ENCODE data around the gene KRTAP4-7.
"Not testable (repeated sequence)": the region's sequence is repeated elsewhere in the genome, so short reads cannot be mapped to it uniquely, and the experiment has no call there.

Gene KRTAP4-7

DNA sequence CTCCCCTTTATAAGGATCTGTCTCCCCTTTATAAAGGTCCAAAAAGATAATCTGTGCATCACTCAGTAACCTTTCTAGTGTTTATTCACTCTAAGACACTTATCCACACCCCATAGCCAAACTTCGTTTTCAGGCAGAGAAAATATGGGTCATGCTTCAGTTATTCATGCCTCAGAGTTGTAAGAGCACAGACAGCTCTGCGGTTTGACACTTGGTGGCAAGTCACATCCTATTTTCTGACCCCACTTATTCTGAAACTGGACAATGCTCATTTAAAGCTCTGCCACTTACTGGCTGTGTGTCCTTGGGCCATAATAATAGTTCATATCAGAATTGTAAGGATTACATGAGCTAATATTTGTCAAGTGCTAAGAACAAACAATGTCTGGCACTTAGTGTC is 34.8 kb upstream of the KRTAP4-7 start:
- H3K4me3 ChIP-seq (ENCODE audit: low read depth, low read length): no peak overlapping the region
- no peaks in the 10 kb centered on the region for H3K9me3 ChIP-seq
- TF ChIP-seq CTCF (IDR thresholded peaks at IDR 0.05; ENCODE audit: low read depth, low read length): no peak
- H3K4me1 ChIP-seq: no peaks in the 10 kb centered on the region
- H3K27me3 ChIP-seq: no peaks in the 10 kb centered on the region
- no peak for DNase-seq
- no peaks in the 10 kb centered on the region for H3K36me3 ChIP-seq

DNA sequence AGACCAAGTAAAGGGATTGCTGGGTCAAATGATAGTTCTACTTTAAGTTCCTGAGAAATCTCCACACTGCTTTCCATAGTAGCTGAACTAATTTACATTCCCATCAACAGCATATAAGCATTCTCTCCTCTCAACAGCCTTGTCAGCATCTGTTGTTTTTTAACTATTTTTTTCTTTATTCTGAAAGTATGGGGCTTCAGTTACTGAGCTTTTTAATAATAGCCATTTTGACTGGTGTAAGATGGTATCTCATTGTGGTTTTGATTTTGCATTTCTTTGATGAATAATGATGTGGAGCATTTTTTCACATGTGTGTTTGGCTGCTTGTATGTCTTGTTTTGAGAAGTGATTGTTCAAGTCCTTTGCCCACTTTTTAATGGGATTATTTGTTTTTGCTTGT is 31.4 kb upstream of the KRTAP4-7 start:
- H3K27me3 ChIP-seq: no peaks in the 10 kb centered on the region
- no peak overlapping the region for H3K4me3 ChIP-seq (ENCODE audit: low read depth, low read length)
- no peak for TF ChIP-seq CTCF (IDR thresholded peaks at IDR 0.05; ENCODE audit: low read depth, low read length)
- H3K4me1 ChIP-seq: no peaks in the 10 kb centered on the region
- no peak for DNase-seq
- no peaks in the 10 kb centered on the region for H3K36me3 ChIP-seq
- no peaks in the 10 kb centered on the region for H3K9me3 ChIP-seq

- no peak for DNase-seq
- H3K27me3 ChIP-seq: no peaks in the 10 kb centered on the region
- H3K9me3 ChIP-seq: no peaks in the 10 kb centered on the region
- H3K36me3 ChIP-seq: no peaks in the 10 kb centered on the region
- no peak for TF ChIP-seq CTCF (IDR thresholded peaks at IDR 0.05; ENCODE audit: low read depth, low read length)
- no peak overlapping the region for H3K4me3 ChIP-seq (ENCODE audit: low read depth, low read length)
- no peaks in the 10 kb centered on the region for H3K4me1 ChIP-seq
Observed at GRCh38 chr17:41054025-41054424, 29.9 kb upstream of the KRTAP4-7 start.

- not testable (repeated sequence) for DNase-seq; H3K36me3 ChIP-seq; H3K9me3 ChIP-seq; H3K4me1 ChIP-seq; H3K27me3 ChIP-seq; H3K4me3 ChIP-seq (ENCODE audit: low read depth, low read length)
Observed at GRCh38 chr17:41054556-41054955, 29.4 kb upstream of the KRTAP4-7 start.

DNA sequence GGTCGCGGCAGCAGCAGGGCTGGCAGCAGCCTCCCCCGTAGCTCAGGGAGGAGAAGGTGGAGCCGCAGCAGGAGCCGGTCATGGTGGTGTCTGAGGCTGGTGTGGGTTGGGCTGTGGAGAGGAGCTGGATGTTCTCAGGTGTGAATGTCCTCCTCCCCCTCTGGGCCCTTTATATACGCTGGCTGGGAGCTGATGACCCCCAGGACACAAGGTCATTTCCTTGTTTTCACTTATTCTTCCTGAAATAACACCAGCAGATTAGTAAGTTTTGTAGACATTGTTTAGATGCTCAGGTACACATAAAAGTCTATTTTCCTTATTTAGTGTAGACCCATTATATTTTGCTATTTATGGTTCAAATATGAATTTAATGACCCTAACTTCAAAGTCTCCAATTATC is 28.8 kb upstream of the KRTAP4-7 start, which contains the start of gene KRTAP2-2:
TSS of gene KRTAP2-2 (minus strand) at position 101 of the 400 bp plus-strand sequence. CDS start at position 82, 19 bp downstream.
- not testable (repeated sequence) for H3K4me1 ChIP-seq; H3K9me3 ChIP-seq; H3K4me3 ChIP-seq (ENCODE audit: low read depth, low read length); H3K36me3 ChIP-seq; H3K27me3 ChIP-seq; DNase-seq

GRCh38 chr17:41057547-41057946 is 26.4 kb upstream of the KRTAP4-7 start:
- H3K4me1 ChIP-seq: no peaks in the 10 kb centered on the region
- H3K36me3 ChIP-seq: no peaks in the 10 kb centered on the region
- no peaks in the 10 kb centered on the region for H3K27me3 ChIP-seq
- no peak for DNase-seq
- TF ChIP-seq CTCF (IDR thresholded peaks at IDR 0.05; ENCODE audit: low read depth, low read length): no peak
- no peaks in the 10 kb centered on the region for H3K9me3 ChIP-seq
- no peak overlapping the region for H3K4me3 ChIP-seq (ENCODE audit: low read depth, low read length)

DNA sequence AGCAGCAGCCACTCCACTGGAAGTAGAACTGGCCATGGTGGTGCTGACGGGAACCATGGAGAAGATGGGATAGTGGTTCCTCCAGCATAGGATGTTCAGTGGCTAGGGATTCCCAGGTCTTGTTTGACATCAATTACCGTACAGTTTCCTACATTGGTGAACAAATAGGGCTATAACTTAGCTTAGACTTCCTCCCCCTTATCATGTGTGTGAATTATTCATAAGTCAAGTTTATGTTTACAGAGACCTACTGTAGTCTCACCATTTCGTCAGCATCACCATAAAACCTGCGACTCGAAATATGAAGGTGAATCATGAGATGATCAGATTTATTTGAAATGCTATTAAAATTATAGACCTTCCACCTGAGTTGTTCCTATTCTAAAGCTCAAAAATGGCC is 25.2 kb upstream of the KRTAP4-7 start:
- DNase-seq: no peak
- H3K4me3 ChIP-seq (ENCODE audit: low read depth, low read length): no peak overlapping the region
- H3K27me3 ChIP-seq: no peaks in the 10 kb centered on the region
- no peaks in the 10 kb centered on the region for H3K4me1 ChIP-seq
- no peak for TF ChIP-seq CTCF (IDR thresholded peaks at IDR 0.05; ENCODE audit: low read depth, low read length)
- H3K9me3 ChIP-seq: no peaks in the 10 kb centered on the region
- no peaks in the 10 kb centered on the region for H3K36me3 ChIP-seq

DNA sequence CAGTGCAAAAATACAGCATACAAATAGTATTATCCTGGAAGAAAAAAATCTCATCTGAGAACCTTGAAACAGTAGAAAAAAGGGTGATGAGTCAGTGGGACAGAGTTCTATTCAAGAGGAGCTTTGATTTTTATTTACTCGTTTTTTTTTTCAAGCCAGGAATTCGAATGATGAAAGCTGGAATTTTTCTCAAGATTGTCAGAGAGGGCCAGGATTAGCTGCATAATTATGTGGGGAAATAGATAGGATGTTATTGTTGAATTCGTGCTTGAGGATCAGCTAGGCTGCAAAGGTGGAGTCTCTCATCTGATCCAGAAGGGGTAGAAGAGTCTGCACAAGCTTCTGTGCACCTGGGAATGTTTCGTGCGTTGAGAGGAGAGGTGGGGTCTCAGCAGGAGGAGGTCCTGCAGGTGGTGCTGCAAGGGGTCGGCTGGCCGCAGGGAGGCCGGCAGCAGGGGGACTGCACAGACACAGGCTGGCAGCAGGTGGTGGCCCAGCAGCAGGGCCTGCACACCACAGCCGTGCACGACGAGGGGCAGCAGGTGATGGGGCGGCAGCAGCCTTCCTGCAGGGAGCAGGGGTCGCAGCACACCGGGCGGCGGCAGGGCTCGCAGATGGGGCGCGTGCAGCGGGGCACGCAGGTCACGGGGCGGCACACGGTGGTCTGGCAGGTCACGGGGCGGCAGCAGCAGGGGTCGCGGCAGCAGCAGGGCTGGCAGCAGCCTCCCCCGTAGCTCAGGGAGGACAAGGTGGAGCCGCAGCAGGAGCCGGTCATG is 24.5 kb upstream of the KRTAP4-7 start:
- H3K9me3 ChIP-seq; DNase-seq; H3K4me3 ChIP-seq (ENCODE audit: low read depth, low read length); H3K4me1 ChIP-seq; H3K27me3 ChIP-seq; H3K36me3 ChIP-seq: not testable (repeated sequence)

Measured in BE2C (cell line).